Cardiac fibroblast (primary cell): ENCODE results near the gene DCTPP1.
A peak's percentile ranks its signal among the peaks of the same experiment; 100 is the strongest.

Source experiments
- DNase-seq, 2 donors: peaks; one replicate each; pipeline versions ENCODE4 v3.0.0 to v3.0.0-alpha.2; 2010; ENCODE audit warnings: low read depth in 2 of 2
- H3K4me3 ChIP-seq, 2 donors: replicated peaks in 1 of 2; 1 replicate in 1 of 2; 2 replicates in 1 of 2; pipeline ENCODE4 v1.5.1; 2011; ENCODE audit warnings: low read depth in 2 of 2, low read length in 2 of 2, mild to moderate bottlenecking in 2 of 2, moderate library complexity in 1 of 2
- CTCF ChIP-seq: IDR thresholded peaks from one replicate; pipeline ENCODE4 v1.5.1; 2011; ENCODE audit warnings: low read depth, mild to moderate bottlenecking, low read length, inconsistent platforms

Gene DCTPP1

GRCh38 chr16:30447512-30448226, 17.8 kb upstream of the DCTPP1 start:
- no peak for TF ChIP-seq CTCF
- no peak overlapping the region for H3K4me3 ChIP-seq
- DNase-seq: no peak

GRCh38 chr16:30446203-30446595, 16.4 kb upstream of the DCTPP1 start:
- no peak for TF ChIP-seq CTCF
- DNase-seq: no peak
- peak overlapping the region; percentile 76 to 90 for H3K4me3 ChIP-seq

- peak within 1 kb of the TSS; percentile 76 to 90 for H3K4me3 ChIP-seq
- DNase-seq: peak; percentile 99
- peak; percentile 50 for TF ChIP-seq CTCF
Observed at GRCh38 chr16:30445408-30446202, 15.8 kb upstream of the DCTPP1 start, which contains the start of gene SEPHS2. TSS of gene SEPHS2 (minus strand) at chr16:30445874. CDS start at chr16:30445727, 147 bp downstream.

GRCh38 chr16:30445149-30445407, 15.2 kb upstream of the DCTPP1 start:
- no peak for TF ChIP-seq CTCF

GRCh38 chr16:30444231-30445148, 14.7 kb upstream of the DCTPP1 start:
- DNase-seq: no peak
- peak overlapping the region; percentile 76 to 90 for H3K4me3 ChIP-seq
- no peak for TF ChIP-seq CTCF

More at GRCh38 chr16:30445149-30445407, 15.2 kb upstream of the DCTPP1 start:
- DNase-seq: no peak
- H3K4me3 ChIP-seq: peak overlapping the region; percentile 76 to 90

GRCh38 chr16:30443631-30444030, 13.8 kb upstream of the DCTPP1 start:
- no peak overlapping the region for H3K4me3 ChIP-seq
- DNase-seq: no peak
- no peak for TF ChIP-seq CTCF
